Measurements from ENCODE around the gene CLPTM1L. TPM values are rescaled to one million over a fixed set of nuclear protein-coding genes. Genes with fewer than 3 reads are reported as not detected.

The CLPTM1L gene
- polyA plus RNA-seq, 2 of the 4 experiments (the other 2 are of a cell fraction): 171 to 173 TPM

DNA sequence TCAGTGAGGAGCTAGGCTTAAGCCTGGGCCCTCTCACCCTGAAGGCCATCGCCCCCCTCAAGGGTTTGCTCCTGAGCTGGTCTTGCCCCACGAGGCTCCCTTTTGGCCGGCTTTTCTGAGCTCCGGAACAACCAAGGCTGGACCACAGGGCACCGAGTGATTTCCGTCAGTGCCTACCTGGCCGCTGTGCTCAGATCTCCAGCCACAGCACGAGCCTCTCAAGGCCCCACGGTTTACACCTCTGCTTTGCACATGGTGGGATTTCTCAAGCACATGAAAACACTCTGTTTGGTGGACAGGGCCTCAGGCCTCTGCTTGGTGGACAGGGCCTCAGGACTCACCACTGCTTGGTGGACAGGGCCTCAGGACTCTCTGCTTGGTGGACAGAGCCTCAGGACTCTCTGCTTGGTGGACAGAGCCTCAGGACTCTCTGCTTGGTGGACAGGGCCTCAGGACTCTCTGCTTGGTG lies 15.8 kb downstream of the CLPTM1L start:
- Histone ChIP-seq H3K4me1 (peaks cover 28% of the 10 kb centered on the region; the same call in 2 of the 3 replicates), H3K9me3 (peaks cover 29% of the 10 kb centered on the region), H3K4me3 (no peak overlapping the region), H3K4me2 (peak overlapping the region; percentile 36; the same call in 1 of the 3 replicates), H3K27ac (peak overlapping the region; percentile 88 to 93)
- FAIRE-seq: no peak
- no peak for ATAC-seq
- ChIA-PET POLR2A (no interaction called here), CTCF (no interaction called here)
- TF ChIP-seq NR3C1 (IDR thresholded peaks at IDR 0.05) (no peak), RARB (CRISPR knock-in tag; IDR thresholded peaks at IDR 0.05) (no peak), RAD21 (conservative IDR thresholded peaks at IDR 0.05 in 1 of 2, IDR thresholded peaks at IDR 0.05 in 1 of 2) (no peak), ZSCAN20 (CRISPR knock-in tag; IDR thresholded peaks at IDR 0.05) (no peak), KDM5A (IDR thresholded peaks at IDR 0.05) (no peak), HOXB13 (CRISPR knock-in tag; IDR thresholded peaks at IDR 0.05; ENCODE audit: low read depth) (no peak), CHD2 (IDR thresholded peaks at IDR 0.05; ENCODE audit: low read length, partially characterized antibody) (no peak), EHMT2 (IDR thresholded peaks at IDR 0.05; ENCODE audit: low read depth) (no peak), FOXS1 (CRISPR knock-in tag; IDR thresholded peaks at IDR 0.05) (no peak), PHF8 (IDR thresholded peaks at IDR 0.05; ENCODE audit: borderline replicate concordance, low read depth) (no peak), JUN (IDR thresholded peaks at IDR 0.05) (no peak), KDM1A (IDR thresholded peaks at IDR 0.05; ENCODE audit: low read depth) (no peak)
- TF ChIP-seq, protein P1, sequence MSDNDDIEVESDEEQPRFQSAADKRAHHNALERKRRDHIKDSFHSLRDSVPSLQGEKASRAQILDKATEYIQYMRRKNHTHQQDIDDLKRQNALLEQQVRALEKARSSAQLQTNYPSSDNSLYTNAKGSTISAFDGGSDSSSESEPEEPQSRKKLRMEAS (IDR thresholded peaks at IDR 0.05): no peak
- TF ChIP-seq, protein P2, sequence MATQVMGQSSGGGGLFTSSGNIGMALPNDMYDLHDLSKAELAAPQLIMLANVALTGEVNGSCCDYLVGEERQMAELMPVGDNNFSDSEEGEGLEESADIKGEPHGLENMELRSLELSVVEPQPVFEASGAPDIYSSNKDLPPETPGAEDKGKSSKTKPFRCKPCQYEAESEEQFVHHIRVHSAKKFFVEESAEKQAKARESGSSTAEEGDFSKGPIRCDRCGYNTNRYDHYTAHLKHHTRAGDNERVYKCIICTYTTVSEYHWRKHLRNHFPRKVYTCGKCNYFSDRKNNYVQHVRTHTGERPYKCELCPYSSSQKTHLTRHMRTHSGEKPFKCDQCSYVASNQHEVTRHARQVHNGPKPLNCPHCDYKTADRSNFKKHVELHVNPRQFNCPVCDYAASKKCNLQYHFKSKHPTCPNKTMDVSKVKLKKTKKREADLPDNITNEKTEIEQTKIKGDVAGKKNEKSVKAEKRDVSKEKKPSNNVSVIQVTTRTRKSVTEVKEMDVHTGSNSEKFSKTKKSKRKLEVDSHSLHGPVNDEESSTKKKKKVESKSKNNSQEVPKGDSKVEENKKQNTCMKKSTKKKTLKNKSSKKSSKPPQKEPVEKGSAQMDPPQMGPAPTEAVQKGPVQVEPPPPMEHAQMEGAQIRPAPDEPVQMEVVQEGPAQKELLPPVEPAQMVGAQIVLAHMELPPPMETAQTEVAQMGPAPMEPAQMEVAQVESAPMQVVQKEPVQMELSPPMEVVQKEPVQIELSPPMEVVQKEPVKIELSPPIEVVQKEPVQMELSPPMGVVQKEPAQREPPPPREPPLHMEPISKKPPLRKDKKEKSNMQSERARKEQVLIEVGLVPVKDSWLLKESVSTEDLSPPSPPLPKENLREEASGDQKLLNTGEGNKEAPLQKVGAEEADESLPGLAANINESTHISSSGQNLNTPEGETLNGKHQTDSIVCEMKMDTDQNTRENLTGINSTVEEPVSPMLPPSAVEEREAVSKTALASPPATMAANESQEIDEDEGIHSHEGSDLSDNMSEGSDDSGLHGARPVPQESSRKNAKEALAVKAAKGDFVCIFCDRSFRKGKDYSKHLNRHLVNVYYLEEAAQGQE (IDR thresholded peaks at IDR 0.05): no peak
- TF ChIP-seq, protein P3, sequence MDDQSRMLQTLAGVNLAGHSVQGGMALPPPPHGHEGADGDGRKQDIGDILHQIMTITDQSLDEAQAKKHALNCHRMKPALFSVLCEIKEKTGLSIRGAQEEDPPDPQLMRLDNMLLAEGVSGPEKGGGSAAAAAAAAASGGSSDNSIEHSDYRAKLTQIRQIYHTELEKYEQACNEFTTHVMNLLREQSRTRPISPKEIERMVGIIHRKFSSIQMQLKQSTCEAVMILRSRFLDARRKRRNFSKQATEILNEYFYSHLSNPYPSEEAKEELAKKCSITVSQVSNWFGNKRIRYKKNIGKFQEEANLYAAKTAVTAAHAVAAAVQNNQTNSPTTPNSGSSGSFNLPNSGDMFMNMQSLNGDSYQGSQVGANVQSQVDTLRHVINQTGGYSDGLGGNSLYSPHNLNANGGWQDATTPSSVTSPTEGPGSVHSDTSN (IDR thresholded peaks at IDR 0.05): no peak
- TF ChIP-seq, protein P4, sequence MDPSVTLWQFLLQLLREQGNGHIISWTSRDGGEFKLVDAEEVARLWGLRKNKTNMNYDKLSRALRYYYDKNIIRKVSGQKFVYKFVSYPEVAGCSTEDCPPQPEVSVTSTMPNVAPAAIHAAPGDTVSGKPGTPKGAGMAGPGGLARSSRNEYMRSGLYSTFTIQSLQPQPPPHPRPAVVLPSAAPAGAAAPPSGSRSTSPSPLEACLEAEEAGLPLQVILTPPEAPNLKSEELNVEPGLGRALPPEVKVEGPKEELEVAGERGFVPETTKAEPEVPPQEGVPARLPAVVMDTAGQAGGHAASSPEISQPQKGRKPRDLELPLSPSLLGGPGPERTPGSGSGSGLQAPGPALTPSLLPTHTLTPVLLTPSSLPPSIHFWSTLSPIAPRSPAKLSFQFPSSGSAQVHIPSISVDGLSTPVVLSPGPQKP (IDR thresholded peaks at IDR 0.05; ENCODE audit: low read depth, low read length): no peak
- TF ChIP-seq, protein P5, sequence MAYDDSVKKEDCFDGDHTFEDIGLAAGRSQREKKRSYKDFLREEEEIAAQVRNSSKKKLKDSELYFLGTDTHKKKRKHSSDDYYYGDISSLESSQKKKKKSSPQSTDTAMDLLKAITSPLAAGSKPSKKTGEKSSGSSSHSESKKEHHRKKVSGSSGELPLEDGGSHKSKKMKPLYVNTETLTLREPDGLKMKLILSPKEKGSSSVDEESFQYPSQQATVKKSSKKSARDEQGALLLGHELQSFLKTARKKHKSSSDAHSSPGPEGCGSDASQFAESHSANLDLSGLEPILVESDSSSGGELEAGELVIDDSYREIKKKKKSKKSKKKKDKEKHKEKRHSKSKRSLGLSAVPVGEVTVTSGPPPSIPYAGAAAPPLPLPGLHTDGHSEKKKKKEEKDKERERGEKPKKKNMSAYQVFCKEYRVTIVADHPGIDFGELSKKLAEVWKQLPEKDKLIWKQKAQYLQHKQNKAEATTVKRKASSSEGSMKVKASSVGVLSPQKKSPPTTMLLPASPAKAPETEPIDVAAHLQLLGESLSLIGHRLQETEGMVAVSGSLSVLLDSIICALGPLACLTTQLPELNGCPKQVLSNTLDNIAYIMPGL (CRISPR knock-in tag; IDR thresholded peaks at IDR 0.05; ENCODE audit: borderline replicate concordance): no peak
- 95% methylated on average over 9 of the region's 9 CpGs for WGBS (ENCODE audit: missing lambda C conversion rate)
- no peak for DNase-seq (ENCODE audit: low read depth in 1 of 2, low spot score in 1 of 2)
